Measurements from ENCODE around the gene FHIT.

GRCh38 chr3:60147249-60147950 is 1103.9 kb downstream of the FHIT start:
- TF ChIP-seq GABPA (IDR thresholded peaks at IDR 0.05 in 1 of 2, conservative IDR thresholded peaks at IDR 0.05 in 1 of 2) (no peak), CTCF (IDR thresholded peaks at IDR 0.05; ENCODE audit: low read depth, low read length, missing input control) (no peak), MAX (IDR thresholded peaks at IDR 0.05) (no peak), RAD21 (IDR thresholded peaks at IDR 0.05) (no peak), YY1 (IDR thresholded peaks at IDR 0.05) (no peak), ZBTB33 (IDR thresholded peaks at IDR 0.05) (no peak), SP1 (IDR thresholded peaks at IDR 0.05) (no peak)

Measured in liver (tissue), 3 donors.